Muscle of back (tissue), 11 donors: ENCODE results near the gene SEMA4A. TPM values are rescaled to one million over a fixed set of nuclear protein-coding genes. Genes with fewer than 3 reads are reported as not detected.
"Not testable (repeated sequence)": the region's sequence is repeated elsewhere in the genome, so short reads cannot be mapped to it uniquely, and the experiment has no call there.

ENCODE experiments used
- DNase-seq, 3 donors: peaks; one replicate each; pipeline versions ENCODE4 v3.0.0 to v3.0.0-alpha.2; 2013
- polyA plus RNA-seq, 10 donors: library from polyadenylated mRNA; unstranded; fragments of 120-200 nt; gene quantifications; one replicate each; pipeline ENCODE4 v1.2.1, GENCODE V29; 2013; ENCODE audit not compliant: insufficient read length in 10 of 10

Gene SEMA4A
- polyA plus RNA-seq, 10 donors = 2.0 to 7.5 (median 3.3) TPM

DNA sequence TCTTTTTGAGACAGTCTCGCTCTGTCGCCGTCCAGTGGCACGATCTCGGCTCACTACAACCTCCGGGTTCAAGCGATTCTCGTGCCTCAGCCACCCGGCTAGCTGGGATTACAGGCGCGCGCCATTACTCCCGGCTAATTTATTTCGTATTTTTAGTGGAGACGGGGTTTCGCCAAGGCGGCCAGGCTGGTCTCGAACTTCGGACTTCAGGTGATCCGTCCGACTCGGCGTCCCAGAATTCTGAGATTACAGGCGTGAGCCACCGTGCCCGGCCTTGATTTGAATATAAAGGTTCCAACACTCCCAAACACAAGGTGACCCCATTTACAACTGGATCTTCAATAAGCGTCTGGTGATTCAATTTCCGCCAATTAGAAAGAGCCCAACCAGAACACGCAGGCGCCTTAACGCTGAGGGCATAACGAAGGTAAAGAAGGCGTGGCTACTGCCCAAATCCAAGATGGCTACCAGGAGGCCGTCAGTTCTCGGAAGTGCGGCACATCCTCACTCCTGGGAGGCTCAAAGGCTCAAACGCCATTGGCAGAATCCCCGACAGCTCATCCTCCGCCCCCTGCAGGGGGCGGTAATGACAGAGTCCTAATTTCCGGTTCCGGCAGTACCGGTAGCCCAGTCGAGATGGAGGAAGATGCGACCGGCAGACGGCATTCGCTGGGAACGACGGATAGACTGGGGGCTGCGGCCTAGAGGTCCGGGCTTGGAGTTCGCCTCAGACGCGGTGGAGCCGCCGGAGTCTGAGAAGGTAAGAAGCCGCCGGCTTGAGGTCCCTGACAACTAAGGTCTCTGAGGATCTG lies 40.3 kb downstream of the SEMA4A start, which contains the start of gene SLC25A44:
TSS of gene SLC25A44 (plus strand) at position 617 of the 812 bp plus-strand sequence. CDS start 5,744 bp downstream, outside the sequence.
- DNase-seq = peak; percentile 99

DNA sequence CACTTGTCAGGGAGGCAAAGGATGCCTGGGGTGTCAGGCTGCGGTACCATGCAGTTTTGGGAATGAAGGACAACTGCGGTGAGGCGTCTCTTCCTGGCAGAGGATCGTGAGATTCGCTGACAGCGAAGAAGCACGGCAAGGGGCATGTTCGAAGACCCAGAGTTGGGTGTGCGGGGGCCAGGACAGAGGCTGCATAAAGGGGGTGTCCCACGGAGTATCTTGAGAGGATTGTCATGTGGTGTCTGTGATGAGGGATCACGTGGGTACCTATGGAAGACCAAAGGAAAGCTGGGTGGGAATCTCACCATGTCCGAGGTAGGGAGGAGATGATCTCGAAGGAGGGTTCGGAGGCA lies 40.9 kb downstream of the SEMA4A start:
- DNase-seq = no peak

DNA sequence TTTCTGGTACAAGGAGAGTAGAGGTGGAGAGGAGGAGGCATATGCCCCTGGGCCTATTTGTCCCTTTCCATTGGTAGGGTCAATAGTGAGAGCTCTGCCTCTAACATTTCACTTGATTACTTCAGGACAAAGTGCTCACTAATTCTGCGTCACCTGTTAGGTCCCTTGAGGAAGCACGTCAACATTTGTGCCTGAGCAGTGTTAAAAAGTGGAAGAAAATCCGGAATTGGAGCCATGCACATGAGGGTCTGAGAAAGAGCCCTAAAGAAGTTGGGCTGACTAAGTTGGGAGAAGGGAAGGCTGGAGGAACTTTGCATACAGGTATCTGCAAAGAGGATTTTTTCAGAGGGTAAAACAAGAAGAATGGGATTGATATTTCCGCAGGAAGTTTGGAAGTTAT lies 42.5 kb downstream of the SEMA4A start:
- DNase-seq = no peak

DNA sequence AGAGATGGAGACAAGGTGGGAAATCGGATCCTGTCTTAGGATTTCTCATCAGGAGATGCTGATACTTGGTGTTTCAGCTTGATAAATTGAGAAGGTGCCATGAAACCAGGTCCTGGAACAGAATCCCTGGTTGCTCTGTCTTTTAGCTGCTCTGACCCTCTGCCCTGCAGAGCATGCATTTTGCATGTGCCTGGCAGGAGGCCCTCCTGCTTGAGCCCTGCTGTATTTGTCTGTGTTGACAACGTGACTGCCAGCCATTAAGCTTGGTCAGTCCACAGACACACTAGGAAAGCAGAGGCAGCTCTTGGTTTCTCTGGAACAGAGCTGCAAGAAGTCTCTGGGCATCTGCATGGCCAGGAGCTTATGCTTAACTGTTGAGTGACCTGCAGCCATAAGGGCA lies 43.1 kb downstream of the SEMA4A start:
- DNase-seq = no peak

DNA sequence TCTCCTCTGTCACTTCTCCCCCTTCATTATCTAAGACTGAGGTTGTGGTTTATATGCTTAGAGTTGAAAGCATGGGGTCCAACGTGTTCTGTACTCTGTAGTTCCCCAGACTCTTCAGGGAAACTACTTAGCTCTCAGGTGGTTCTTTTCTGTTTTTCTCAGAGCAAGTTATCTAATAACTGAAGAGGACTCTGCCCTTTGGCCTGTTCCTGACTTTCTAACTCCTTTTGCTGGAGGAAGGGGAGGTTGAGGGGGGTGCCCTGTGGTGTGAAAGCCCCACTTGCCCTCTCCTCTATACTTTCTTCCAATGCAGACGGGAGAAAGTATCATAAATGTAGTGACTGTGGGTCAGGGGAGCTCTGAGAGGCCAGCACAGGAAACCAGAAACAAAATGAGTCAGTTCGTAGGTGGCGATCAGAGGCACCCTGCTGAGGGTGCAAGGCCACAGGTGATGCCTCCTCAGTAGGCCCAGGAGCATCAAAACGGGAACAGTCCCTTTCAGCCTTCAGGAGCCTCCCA lies 45.5 kb downstream of the SEMA4A start:
- DNase-seq = no peak

DNA sequence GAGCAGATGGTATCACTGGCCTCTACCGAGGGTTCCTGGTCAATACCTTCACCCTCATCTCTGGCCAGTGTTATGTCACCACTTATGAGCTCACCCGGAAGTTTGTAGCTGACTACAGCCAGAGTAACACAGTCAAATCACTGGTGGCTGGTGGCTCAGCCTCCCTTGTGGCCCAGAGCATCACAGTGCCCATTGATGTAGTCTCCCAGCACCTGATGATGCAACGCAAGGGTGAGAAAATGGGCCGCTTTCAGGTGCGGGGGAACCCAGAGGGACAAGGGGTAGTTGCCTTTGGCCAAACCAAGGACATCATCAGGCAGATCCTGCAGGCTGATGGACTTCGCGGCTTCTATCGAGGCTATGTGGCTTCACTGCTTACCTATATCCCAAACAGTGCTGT lies 46.7 kb downstream of the SEMA4A start:
- DNase-seq = no peak

DNA sequence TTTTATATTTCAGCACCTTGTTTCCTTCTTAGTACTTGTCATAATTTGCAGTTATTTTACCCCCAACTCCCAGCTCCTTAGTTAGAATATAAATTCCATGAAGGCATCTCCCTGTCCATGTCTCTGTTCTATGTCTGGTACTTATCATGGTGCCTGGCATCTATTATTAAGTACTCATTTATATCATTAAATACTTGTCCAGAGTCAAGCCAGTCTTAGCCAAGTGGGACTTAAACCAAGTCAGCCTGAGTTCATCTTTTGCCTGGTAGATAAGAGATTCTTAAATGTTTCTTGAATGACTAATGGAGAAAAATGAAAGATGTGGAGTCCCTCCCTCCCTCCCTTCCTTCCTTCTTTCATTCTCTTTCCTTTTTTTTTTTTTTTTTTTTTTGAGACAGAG lies 49.9 kb downstream of the SEMA4A start:
- no peak for DNase-seq

DNA sequence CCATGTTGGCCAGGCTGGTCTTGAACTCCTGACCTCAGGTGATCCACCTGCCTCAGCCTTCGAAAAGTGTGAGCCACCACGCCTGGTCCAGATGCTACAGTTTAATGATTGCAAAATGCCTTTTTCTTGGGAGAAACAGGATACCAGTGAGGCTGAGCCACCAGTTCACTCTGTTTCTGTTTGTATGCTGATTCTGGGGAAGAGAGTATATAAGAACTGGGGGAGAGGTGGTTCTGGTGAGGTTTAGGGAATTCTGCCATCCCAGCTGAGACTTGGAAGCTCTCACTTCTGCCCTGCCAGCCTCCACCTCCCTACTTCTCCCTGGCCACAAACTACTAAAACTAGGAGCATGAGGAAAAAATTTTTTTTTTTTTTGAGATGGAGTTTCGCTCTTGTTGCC lies 51.3 kb downstream of the SEMA4A start:
- DNase-seq = no peak

DNA sequence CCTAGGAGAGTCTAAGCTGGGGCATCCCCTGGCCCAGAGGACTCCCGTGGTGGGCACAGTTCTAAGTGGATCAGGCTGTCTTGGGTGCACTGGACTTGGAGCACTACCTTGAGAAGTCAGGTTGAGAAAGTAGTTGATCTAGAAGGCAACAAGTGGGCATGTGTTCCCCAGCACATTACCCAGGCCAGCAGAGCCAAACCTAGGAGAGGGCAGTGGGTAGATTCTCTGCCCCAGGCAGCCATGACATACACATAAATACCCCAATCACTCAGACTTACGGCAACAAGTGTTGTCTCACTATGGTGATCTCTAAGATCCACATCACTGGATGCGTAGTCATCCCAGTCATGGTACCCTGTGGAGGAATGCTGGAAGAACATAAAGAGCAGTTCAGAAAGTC lies 57.9 kb downstream of the SEMA4A start:
- no peak for DNase-seq

DNA sequence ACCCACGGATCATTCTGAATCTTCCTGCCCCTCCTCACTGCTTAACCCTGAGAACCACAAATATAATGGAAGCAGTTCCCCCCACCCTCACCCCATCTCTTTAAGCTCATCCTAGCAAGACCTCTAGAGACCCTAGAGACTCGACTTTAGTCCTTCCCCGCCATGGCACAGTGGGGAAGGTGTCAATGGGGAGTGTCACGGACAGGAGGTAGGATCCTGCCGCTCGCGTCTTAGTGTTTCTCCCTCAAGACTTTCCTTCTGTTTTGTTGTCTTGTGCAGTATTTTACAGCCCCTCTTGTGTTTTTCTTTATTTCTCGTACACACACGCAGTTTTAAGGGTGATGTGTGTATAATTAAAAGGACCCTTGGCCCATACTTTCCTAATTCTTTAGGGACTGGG lies 58.7 kb downstream of the SEMA4A start:
- DNase-seq = no peak

DNA sequence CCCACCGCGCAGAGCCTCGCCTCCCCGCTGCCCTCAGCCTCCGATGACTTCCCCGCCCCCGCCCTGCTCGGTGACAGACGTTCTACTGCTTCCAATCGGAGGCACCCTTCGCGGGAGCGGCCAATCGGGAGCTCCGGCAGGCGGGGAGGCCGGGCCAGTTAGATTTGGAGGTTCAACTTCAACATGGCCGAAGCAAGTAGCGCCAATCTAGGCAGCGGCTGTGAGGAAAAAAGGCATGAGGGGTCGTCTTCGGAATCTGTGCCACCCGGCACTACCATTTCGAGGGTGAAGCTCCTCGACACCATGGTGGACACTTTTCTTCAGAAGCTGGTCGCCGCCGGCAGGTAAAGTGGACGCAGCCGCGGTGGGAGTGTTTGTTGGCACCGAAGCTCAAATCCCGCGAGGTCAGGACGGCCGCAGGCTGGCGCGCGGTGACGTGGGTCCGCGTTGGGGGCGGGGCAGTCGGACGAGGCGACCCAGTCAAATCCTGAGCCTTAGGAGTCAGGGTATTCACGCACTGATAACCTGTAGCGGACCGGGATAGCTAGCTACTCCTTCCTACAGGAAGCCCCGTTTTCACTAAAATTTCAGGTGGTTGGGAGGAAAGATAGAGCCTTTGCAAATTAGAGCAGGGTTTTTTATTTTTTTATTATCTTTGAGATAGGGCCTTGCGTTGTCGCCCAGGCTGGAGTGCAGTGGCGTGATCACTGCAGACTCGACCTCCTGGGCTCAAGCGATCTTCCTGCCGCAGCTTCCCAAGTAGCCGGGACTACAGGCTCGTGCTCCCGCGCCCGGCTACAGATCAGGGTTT lies 59.7 kb downstream of the SEMA4A start, which contains the start of gene PMF1:
TSS of gene PMF1 (plus strand) at position 175 of the 811 bp plus-strand sequence. CDS start at position 184, 9 bp downstream.
- peak; percentile 96 to 99 (median 97) for DNase-seq

DNA sequence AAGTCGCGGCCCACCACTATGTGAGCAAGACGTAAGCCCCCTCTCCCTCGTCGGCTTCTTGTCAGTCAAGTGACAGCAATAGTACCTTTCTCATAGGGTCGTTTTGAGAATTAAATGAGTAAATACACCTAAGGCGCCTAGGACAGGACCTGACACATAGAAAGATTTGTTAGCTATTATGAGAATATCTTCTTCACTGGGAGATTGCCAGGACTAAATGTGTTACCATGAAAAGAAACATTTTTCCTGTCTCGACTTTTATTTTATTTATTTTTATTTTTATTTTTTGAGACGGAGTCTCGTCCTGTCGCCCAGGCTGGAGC lies 60.2 kb downstream of the SEMA4A start:
- no peak for DNase-seq

DNA sequence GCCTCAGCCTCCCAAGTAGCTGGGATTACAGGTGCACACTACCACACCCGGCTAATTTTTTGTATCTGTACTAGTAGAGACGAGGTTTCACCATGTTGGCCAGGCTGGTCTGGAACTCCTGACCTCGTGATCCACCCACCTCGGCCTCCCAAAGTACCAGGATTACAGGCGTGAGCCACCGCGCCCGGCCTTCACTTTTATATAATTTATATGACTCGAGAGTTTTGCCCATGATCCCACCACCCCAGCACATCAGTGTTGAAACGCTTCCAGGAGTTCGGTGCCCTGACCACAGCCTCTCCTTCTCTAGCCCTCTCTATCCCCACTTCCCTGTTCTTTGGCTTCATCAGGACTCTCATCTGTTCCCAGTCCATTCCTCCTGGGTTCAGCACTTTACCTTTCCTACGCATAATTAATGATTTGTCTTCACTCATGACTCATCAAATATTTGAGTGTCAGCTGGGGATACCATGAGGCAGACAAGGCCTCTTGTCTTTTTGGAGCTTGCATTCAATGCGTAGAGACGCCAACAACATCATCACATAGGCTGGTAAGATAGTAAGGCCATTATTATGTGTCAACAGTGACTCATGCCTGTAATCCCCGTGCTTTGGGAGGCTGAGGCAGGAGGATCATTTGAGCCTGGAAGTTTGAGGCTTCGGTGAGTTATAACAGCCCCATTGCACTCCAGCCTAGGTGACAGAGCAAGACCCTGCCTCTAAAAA lies 60.8 kb downstream of the SEMA4A start:
- DNase-seq = no peak

DNA sequence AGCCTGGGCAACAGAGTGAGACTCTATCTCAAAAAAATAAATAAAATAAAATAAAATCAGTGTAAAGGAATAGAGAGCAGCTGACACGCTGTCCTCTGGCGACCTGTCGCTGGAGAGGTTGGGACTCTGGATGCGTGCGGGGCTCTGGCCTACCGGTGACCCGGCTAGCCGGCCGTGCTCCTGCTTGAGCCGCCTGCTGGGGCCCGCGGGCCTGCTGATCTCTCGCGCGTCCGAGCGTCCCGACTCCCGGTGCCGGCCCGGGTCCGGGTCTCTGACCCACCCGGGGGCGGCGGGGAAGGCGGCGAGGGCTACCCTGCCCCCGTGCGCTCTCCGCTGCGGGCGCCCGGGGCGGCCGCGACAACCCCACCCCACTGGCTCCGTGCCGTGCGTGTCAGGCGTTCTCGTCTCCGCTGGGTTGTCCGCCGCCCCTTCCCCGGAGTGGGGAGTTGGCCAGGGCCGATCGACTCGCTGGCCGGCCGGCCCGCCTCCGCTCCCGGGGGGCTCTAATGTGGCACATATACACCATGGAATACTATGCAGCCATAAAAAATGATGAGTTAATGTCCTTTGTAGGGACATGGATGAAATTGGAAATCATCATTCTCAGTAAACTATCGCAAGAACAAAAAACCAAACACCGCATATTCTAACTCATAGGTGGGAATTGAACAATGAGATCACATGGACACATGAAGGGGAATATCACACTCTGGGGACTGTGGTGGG lies 63.1 kb downstream of the SEMA4A start:
- DNase-seq = not testable (repeated sequence)

DNA sequence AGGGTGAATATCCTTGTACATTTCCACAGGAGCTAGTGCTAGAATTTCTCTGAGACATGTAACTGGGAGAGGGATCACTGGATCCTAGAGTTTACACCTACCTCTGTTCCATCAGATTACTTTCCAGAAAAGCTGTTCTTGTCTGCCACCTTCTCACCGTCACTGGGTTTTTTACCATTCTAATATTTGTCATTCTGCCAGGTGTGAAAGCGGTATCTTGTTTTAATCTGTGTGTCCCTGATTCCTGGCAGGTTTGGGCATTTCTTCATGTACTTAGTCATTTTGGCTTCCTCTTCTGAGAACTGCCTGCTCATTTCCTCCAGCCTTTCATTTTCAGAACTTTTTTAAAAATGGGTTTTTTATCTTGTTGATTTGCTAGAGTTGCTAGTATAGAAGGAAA lies 64.5 kb downstream of the SEMA4A start:
- DNase-seq = no peak

DNA sequence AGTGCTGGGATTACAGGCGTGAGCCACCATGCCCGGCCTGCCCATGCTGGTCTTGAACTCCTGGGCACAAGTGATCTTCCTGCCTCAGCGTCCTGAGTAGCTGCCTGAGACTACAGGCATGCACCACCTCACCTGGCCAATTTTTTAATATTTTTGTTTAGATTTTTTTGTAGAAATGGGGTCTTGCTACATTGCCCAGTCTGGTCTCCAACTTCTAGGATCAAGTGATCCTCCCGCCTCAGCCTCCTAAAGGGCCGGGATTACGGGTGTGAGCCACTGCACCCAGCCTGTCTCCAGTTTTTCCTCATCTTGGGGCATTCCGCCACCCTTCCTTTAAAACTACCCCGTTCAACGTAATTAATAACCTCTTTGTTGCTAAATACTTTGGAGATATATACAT lies 66.8 kb downstream of the SEMA4A start:
- no peak for DNase-seq

DNA sequence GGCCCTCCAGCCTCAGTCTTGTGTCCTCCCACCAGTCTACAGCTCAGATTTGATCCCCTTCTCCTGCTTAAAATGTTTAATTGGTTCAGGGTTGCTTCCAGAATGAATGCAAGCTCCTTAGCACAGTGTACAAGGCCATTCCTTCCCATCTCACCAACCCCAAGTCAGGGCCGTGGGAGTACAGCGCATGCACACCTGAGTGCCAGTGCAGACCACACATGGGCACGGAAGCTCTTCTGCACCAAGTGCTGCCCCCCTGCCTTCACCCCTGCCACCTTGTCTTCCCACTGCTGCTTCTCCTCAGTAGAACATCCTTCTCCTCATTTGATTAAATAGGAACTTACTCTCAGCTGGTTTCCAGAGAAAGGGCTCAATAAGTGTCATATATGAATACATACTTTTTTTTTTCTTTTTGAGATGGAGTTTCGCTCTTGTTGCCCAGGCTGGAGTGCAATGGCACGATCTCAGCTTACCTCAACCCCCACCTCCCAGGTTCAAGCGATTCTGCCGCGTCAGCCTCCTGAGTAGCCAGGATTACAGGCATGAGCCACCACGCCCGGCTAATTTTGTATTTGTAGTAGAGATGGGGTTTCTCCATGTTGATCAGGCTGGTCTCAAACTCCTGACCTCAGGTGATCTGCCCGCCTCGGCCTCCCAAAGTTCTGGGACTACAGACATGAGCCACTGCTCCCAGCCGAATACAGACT lies 68.8 kb downstream of the SEMA4A start:
- no peak for DNase-seq

DNA sequence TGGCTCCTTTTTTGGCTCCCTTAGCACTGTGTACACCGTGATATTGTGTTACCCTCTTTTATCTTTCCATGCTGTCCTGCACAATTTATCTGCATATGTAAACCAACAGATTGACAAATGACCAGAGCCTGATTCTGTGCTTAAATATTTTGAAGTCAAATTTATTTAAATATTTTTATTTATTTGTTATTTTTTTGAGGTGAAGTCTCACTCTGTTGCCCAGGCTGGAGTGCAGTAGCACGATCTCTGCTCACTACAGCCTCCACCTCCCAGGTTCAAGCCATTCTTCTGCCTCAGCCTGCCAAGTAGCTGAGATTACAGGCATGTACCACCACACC lies 72.3 kb downstream of the SEMA4A start:
- DNase-seq = no peak

DNA sequence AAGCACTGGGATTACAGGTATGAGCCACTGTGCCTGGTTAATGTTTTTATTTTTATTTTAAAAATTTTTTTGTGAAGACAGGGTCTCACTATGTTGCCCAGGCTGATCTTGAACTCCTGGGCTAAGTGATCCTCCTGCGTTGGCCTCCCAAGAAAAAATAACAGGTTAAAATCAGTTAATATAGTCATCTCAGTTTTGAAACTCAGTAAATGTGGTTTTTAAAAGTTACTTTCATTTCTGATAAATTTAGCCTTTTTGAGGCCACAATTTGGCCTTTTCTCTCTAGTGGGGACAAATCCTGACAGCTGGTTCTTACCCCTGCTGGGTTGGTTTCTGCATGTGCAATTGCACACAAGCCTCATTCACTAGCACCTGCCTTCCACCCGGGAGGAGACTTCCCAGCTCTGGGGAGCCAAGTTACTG lies 72.7 kb downstream of the SEMA4A start:
- no peak for DNase-seq

DNA sequence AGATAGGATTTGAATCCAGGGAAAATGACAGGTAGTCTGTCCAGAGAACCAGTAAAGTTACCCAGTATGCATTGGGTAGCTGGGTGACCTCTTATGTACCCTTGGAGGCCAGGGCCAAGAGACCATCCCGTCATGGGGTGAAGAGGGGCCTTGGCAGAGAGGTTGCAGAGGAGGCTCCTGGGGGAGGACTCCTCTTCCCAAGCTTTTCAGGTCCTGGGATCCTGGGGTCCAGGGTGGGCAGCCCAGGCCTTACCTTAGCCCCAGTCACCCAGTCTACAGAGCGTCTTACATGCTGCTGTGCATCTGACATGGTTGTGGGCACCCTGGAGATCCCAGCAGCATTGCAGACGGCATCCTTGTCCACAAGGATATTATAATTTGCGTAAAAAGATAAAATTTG lies 73.4 kb downstream of the SEMA4A start:
- DNase-seq = no peak
